T-helper 2 cell treated with Interferon-gamma antibody and Interleukin-4, amounts not matched to agents 100 ng/mL and 5 ng/mL, for 36 hours (primary cell): ENCODE data around the gene SIGLEC1. TPM values are rescaled to one million over a fixed set of nuclear protein-coding genes. Genes with fewer than 3 reads are reported as not detected.

Experiments
- total RNA-seq: library from RNA; stranded (reverse); gene quantifications from 2 replicates; pipeline ENCODE4 v1.2.3, GENCODE V29; 2022

The SIGLEC1 gene
- total RNA-seq, 1 donor from 2014 or later, result not detected

Other genes with a start within 250 kb of the SIGLEC1 start
- 9.0 and 10.3 TPM in 2 replicates for gene ATRN, start 241.6 kb downstream of the SIGLEC1 start, total RNA-seq
- gene GFRA4, start 49.2 kb downstream of the SIGLEC1 start, total RNA-seq, result not detected in 2 replicates
- gene ADAM33, start 30.6 kb downstream of the SIGLEC1 start, total RNA-seq, result not detected in 2 replicates
- not detected in 2 replicates for gene HSPA12B, start 20.1 kb upstream of the SIGLEC1 start, total RNA-seq
- gene ADISSP, start 55.2 kb upstream of the SIGLEC1 start, total RNA-seq, result 35.7 and 37.3 TPM in 2 replicates
- 0.32 TPM in 2 replicates for gene SPEF1, start 68.8 kb upstream of the SIGLEC1 start, total RNA-seq
- 85.2 and 85.5 TPM in 2 replicates for gene CENPB, start 74.1 kb upstream of the SIGLEC1 start, total RNA-seq
- 400 and 404 TPM in 2 replicates for gene CDC25B, start 83.7 kb upstream of the SIGLEC1 start, total RNA-seq
- 15.7 and 18.5 TPM in 2 replicates for gene AP5S1, start 107.9 kb upstream of the SIGLEC1 start, total RNA-seq
- 40.1 and 40.5 TPM in 2 replicates for gene MAVS, start 134.2 kb upstream of the SIGLEC1 start, total RNA-seq
- 58.5 and 63.1 TPM in 2 replicates for gene PANK2, start 176.8 kb upstream of the SIGLEC1 start, total RNA-seq